Suppressor macrophage (primary cell): Measurements from ENCODE around the gene ELP1.
A peak's percentile ranks its signal among the peaks of the same experiment; 100 is the strongest.
"Not testable (repeated sequence)": the region's sequence is repeated elsewhere in the genome, so short reads cannot be mapped to it uniquely, and the experiment has no call there.

Source experiments
- DNase-seq, 4 experiments: peaks; one replicate each; pipeline ENCODE4 v3.0.0-alpha.2; 2020 to 2022

Gene ELP1

GRCh38 chr9:108921200-108921599 is 12.7 kb downstream of the ELP1 start:
- no peak for DNase-seq

DNA sequence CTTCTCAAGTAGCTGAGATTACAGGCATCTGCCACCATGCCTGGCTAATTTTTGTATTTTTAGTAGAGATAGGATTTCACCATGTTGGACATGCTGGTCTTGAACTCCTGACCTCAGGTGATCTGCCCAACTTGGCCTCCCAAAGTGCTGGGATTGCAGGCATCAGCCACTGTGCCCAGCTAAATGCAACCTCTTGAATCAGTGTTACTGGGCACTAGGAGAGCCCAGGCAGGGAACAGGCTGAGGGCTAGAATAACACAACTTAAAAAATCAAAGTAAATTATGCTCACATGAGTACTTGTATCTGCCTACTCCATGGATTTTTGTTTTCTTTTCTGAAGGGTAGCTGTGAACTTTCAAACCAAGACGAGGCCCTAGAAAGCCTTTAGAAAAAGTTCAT is 13.5 kb downstream of the ELP1 start:
- not testable (repeated sequence) for DNase-seq

GRCh38 chr9:108919517-108919916 is 14.4 kb downstream of the ELP1 start:
- no peak for DNase-seq

GRCh38 chr9:108913391-108913790 is 20.5 kb downstream of the ELP1 start:
- peak in 2 of 4 experiments; percentile 6 to 12 for DNase-seq

GRCh38 chr9:108911820-108912219 is 22.1 kb downstream of the ELP1 start:
- DNase-seq, result no peak

DNA sequence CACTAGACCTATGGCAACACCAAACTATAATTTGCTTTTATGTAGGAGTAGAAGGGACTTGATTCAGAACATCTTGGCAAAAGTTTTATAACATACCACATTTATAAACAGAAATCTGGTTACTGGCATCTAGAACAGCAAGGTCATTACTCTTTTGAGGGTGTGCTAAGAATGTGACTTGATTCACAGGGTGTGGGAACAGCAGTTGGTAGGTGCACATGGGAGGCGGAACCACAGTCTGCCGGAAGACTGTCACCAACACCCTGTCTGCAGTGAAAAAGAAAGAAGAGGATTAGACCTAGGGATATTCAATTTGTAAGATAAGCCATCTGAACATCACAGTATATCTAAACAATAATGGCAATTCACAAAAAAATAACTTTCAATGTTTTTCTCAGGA is 23.0 kb downstream of the ELP1 start:
- no peak for DNase-seq

DNA sequence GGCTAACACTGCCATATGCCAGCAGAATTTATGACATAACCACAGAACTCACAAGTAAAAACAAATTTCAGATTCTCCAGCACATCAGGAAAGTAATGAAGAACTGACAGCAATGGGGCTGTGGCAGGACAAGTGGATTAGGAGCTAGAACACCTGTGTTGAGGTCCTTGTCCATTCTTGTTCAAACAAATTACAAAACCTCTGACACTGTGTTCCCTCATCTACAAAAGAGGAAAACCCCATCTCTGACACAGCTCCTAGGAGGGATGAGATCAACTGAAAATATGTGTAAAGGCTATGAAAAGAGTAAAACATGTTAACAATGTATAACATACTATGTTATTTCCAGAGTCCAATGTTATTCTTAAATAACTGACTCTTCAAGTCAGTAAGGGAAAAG is 23.5 kb downstream of the ELP1 start:
- no peak for DNase-seq

- no peak for DNase-seq
Observed at GRCh38 chr9:108905494-108905893, 28.4 kb downstream of the ELP1 start.

- no peak for DNase-seq
Observed at GRCh38 chr9:108904161-108904560, 29.8 kb downstream of the ELP1 start.

DNA sequence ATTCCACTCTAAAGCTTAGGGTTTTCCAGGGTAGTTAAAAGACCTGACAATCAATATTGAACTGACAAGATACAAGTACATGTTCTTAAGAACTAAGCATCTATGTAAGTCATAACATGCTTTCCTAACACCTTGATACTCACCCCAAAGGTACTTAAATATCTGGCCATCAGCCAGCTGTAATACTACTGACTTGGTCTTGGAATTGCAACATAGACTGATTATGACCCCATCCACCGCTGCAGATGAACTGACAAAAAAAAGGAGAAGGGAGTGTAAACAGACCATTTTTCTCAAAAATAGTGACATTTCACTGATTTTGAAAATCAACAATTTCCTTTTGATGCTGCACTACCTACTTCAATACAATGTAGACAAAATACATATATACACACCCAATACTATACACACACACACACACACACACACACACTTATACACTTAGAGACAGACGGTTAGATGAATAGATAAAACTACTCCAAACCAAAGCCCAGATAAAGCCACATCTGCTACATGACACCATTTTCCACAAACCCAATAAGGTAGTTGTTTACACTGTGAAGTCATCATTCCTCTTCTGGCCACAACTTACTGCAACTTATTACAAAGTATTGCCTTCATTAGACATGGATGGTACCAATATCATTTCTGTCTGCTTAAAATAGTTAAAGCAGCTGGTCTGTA is 30.4 kb downstream of the ELP1 start:
- no peak for DNase-seq

GRCh38 chr9:108900176-108900575 is 33.7 kb downstream of the ELP1 start:
- no peak for DNase-seq

DNA sequence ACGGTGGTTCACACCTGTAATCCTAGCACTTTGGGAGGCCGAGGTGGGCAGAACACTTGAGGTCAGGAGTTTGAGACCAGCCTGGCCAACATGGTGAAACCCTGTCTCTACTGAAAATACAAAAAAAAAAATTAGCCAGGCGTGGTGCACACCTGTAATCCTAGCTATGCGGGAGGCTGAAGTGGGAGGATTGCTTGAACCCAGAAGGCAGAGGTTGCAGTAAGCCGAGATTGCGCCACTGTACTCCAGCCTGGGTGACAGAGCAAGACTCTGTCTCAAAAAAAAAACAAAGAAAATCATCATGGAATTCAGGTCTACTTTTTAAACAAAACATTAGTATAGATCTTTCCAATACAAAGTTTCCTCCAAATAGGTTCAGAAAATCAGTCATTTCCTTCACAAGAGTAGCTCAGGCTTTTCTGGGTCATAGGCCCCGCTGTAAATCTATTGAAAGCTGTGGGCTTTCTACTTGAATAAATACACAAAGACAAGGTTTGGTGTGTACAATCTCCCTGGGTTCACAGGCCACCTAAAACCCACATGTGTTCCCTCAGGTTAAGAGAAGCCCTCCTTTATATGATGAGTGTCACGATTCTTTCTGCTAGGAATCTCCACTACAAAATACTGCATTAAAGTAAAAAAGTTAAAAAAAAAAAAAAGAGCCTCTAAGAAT is 34.8 kb downstream of the ELP1 start:
- not testable (repeated sequence) for DNase-seq

- no peak for DNase-seq
Observed at GRCh38 chr9:108897324-108898096, 36.4 kb downstream of the ELP1 start.

DNA sequence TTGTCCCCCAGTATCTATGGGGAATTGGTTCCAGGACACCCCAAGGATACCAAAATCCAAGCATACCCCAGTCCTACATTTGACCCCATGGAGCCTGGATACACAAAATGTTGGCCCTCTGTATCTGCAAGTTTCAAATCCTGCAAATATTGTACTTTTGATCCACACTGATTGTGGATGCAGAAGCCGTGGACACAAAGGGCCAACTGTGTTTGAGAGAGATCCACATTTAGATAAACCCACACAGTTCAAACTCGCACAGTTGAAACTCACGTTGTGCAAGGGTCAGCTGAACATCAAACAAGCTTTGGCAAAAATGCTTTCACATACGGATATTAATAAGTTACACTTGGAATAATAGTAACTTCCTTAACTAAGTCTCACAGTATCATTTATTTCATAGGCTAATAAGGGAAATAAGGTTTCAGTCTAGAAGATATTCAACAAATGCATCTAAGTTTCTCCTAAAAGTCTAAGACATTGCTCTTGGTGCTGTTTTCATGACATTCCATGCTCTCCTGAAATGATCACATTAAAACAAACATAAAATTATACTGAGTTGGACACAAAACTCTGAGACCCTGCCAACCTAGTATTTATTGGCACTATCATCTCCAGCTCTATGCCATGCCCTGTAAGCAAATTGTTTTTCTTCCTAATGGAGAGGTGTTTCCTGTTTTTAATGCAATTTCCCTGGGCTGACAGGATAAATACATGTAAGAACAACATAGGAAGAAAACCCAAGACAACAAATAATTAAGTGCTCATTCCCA is 39.5 kb downstream of the ELP1 start:
- no peak for DNase-seq

GRCh38 chr9:108889649-108890067 is 44.3 kb downstream of the ELP1 start:
- DNase-seq, result no peak

DNA sequence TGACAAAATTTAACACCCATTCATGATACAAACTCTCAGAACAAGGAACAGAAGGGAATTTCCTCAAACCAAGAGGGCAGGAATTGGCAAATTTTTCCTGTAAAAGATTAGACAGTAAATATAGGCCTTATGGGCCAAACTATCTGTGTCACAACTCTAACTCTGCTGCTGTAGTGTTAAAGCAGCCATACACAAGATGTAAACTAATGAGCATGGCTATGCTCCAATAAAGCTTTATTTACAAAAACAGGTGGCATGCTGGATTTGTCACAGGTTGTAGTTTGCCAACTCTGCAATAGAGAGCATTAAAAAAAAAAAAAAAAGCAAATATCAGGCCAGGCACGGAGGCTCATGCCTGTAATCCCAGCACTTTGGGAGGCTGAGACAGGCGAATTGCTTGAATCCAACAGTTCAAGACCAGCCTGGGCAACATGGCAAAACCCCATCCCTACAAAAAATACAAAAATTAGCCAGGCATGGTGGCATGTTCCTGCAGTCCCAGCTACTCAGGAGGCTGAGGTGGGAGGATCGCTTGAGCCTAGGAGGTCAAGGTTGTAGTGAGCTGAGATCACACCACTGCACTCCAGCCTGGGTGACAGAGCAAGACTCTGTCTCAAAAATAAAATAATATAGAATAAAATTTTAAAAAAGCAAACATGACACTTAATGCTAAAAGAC is 47.2 kb downstream of the ELP1 start:
- not testable (repeated sequence) for DNase-seq

- peak in 1 of 4 experiments; percentile 3 for DNase-seq
Observed at GRCh38 chr9:108885643-108886348, 48.1 kb downstream of the ELP1 start.

GRCh38 chr9:108884701-108885100 is 49.2 kb downstream of the ELP1 start:
- DNase-seq, result no peak

GRCh38 chr9:108883085-108883484 is 50.8 kb downstream of the ELP1 start:
- no peak for DNase-seq

DNA sequence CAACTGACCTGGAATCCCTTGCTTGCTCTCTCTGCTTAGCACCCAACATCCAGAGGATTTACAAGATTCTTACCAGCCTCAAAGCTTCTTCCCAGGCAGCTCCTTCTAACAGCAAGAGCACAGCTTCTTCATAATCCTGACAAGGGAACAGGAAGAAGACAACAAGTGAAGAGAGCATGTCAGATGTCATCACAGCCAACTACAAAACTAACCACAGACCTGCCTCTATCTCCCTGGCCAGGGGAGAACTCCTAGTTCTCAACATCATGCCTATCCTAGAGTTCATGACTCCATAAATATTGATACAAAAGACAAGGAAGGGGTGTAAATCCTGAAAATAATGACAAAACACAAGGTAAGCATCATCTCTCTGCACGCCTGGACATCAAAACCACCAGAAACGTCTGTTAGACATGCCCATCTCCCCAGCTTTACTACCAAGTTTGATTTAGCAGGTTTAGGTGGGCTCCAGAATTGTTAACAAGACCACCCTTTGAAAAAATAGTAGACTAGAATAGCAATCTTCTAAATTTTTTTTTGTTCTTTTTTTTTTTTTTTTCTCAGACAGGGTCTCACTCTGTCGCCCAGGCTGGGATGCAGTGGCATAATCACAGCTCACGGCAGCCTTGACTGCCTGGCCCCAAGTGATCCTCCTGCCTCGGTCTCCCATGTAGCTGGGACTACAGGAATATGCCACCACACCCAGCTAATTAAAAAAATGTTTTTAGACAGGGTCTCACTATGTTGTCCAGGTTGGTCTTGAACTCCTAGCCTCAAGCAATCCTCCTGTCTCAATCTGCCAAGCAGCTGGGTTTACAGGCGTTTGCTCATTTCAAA is 51.7 kb downstream of the ELP1 start:
- no peak for DNase-seq
